HepG2 (cell line): ENCODE data around the gene BRD3. TPM values are rescaled to one million over a fixed set of nuclear protein-coding genes. Genes with fewer than 3 reads are reported as not detected.

Experiments used
- FOSL1 ChIP-seq: sonication (generic); formaldehyde crosslinking; IDR thresholded peaks from 2 replicates; pipeline ENCODE4 v1.9.0; 2021; ENCODE audit warnings: missing genetic modification reagents, borderline replicate concordance
- FOXP4 ChIP-seq: sonication (generic); formaldehyde crosslinking; IDR thresholded peaks from 2 replicates; pipeline ENCODE4 v1.4.0; 2020; ENCODE audit warnings: missing genetic modification reagents
- KAT2B ChIP-seq: fragments of 150-350 bp; IDR thresholded peaks from 2 replicates; pipeline ENCODE4 v1.6.1; 2014; ENCODE audit warnings: low read depth, low read length, borderline replicate concordance
- MYNN ChIP-seq: sonication (generic); formaldehyde crosslinking; IDR thresholded peaks from 2 replicates; pipeline ENCODE4 v1.4.0; 2020; ENCODE audit warnings: mild to moderate bottlenecking, low read depth, missing genetic modification reagents
- NFAT5 ChIP-seq: sonication (generic); formaldehyde crosslinking; IDR thresholded peaks from 2 replicates; pipeline ENCODE4 v1.4.0; 2020; ENCODE audit warnings: missing genetic modification reagents
- SRSF1 ChIP-seq: fragments of 200-400 bp; formaldehyde crosslinking; optimal IDR thresholded peaks from 2 replicates; pipeline ENCODE3; 2017; ENCODE audit warnings: mild to moderate bottlenecking, low read depth, low read length, moderate library complexity
- ZFP37 ChIP-seq: sonication (generic); formaldehyde crosslinking; IDR thresholded peaks from 2 replicates; pipeline ENCODE4 v1.4.0; 2020; ENCODE audit warnings: missing genetic modification reagents, borderline replicate concordance
- ZFP82 ChIP-seq: sonication (generic); formaldehyde crosslinking; IDR thresholded peaks from 2 replicates; pipeline ENCODE4 v1.5.1; 2020; ENCODE audit warnings: mild to moderate bottlenecking, missing genetic modification reagents, borderline replicate concordance
- ZNF30 ChIP-seq: sonication (generic); formaldehyde crosslinking; IDR thresholded peaks from 2 replicates; pipeline ENCODE4 v1.5.0; 2020; ENCODE audit warnings: mild to moderate bottlenecking, missing genetic modification reagents
- ZNF530 ChIP-seq: sonication (generic); formaldehyde crosslinking; IDR thresholded peaks from 2 replicates; pipeline ENCODE4 v1.5.0; 2020; ENCODE audit warnings: low read depth, mild to moderate bottlenecking, missing genetic modification reagents
- polyA plus RNA-seq, 8 experiments: library from polyadenylated mRNA; depleted of rRNA in 3 of 8; stranded (reverse) in 7 of 8; unstranded in 1 of 8; fragments of >200 nt; fragmentation: Illumina TruSeq in 4 of 8; extraction: Trizol in 4 of 8; gene quantifications; 2 replicates each; pipeline versions ENCODE4 v1.2.1 to v1.2.3, GENCODE V29; 2011 to 2016; ENCODE audit warnings: low read depth in 4 of 8, missing spikeins in 1 of 8, mixed read lengths in 1 of 8; ENCODE audit not compliant: insufficient read depth in 1 of 8
- total RNA-seq, 5 experiments: library from RNA; depleted of rRNA; stranded (reverse); fragments of >200 nt; fragmentation: Illumina TruSeq; extraction: Trizol; gene quantifications; 2 replicates each; pipeline ENCODE4 v1.2.3, GENCODE V29; 2016; ENCODE audit warnings: low read depth in 1 of 5

The BRD3 gene
- total and polyA plus RNA-seq, 2 of the 13 experiments (the other 11 are each of a cell fraction or from before 2014, with no cell fraction given): 5.9 to 12.9 TPM

GRCh38 chr9:134100040-134100439 lies 32.2 kb upstream of the BRD3 start (continued):
- TF ChIP-seq FOXP4 (CRISPR knock-in tag): no peak
- TF ChIP-seq ZFP37 (CRISPR knock-in tag): no peak
- TF ChIP-seq FOSL1 (CRISPR knock-in tag): no peak
- no peak for TF ChIP-seq SRSF1
- no peak for TF ChIP-seq ZNF530 (CRISPR knock-in tag)
- TF ChIP-seq MYNN (CRISPR knock-in tag): no peak
- TF ChIP-seq ZFP82 (CRISPR knock-in tag): no peak
- TF ChIP-seq ZNF30 (CRISPR knock-in tag): no peak
- no peak for TF ChIP-seq KAT2B
- no peak for TF ChIP-seq NFAT5 (CRISPR knock-in tag)
